Ovary (tissue), 9 donors: ENCODE results near the gene MYB. TPM values are rescaled to one million over a fixed set of nuclear protein-coding genes. Genes with fewer than 3 reads are reported as not detected.

ENCODE experiments used
- DNase-seq, 5 donors: peaks; one replicate each; pipeline ENCODE4 v3.0.0-alpha.2; 2019 to 2020
- H3K27ac ChIP-seq, 2 donors: fragments of 200-600 bp; one replicate each; pipeline versions ENCODE4 v1.5.1 to v1.8.0; 2019 to 2022
- H3K27me3 ChIP-seq: fragments of 200-600 bp; one replicate; pipeline ENCODE4 v1.8.0; 2022
- H3K36me3 ChIP-seq: fragments of 200-600 bp; sonication (generic); one replicate; pipeline ENCODE4 v1.5.1; 2019
- H3K4me1 ChIP-seq: one replicate; pipeline ENCODE4 v1.8.1; 2013; ENCODE audit warnings: mild to moderate bottlenecking, moderate library complexity; ENCODE audit not compliant: insufficient read depth
- H3K4me3 ChIP-seq: fragments of 200-600 bp; sonication (generic); one replicate; pipeline ENCODE4 v1.5.1; 2017
- H3K9me3 ChIP-seq, 2 donors: fragments of 200-600 bp in 1 of 2; sonication (generic) in 1 of 2; one replicate each; pipeline versions ENCODE4 v1.5.1 to v1.8.1; 2013 to 2019; ENCODE audit warnings: mild to moderate bottlenecking in 1 of 2, moderate library complexity in 1 of 2
- EP300 ChIP-seq: sonication (generic); formaldehyde crosslinking; IDR thresholded peaks from one replicate; pipeline ENCODE4 v1.6.1; 2017; ENCODE audit warnings: antibody characterized with exemption
- POLR2A ChIP-seq: fragments of 450-650 bp; IDR thresholded peaks from one replicate; pipeline ENCODE4 v1.6.1; 2017; ENCODE audit warnings: antibody characterized with exemption, mild to moderate bottlenecking, moderate library complexity
- WGBS, 3 donors: extraction: QIAGEN DNeasy Blood & Tissue Kit in 1 of 3; methylation state at CpG; one replicate each; pipeline versions ENCODE4 v1.1.5 to v1.1.7; 2013 to 2017; 5-methylcytosine and 5-hydroxymethylcytosine counted together
- intact Hi-C, 4 donors: fragments of 100-400 bp; cut with DNase I; formaldehyde crosslinking; loops; one replicate each; pipeline versions ENCODE4 v1.11.0 to v1.15.1; 2022 to 2023
- microRNA-seq, 3 donors: library from miRNA; unstranded; fragments of <30 nt; microRNA quantifications; one replicate each; pipeline versions ENCODE4 to v1.2.0, GENCODE V29; 2019 to 2020
- polyA plus RNA-seq, 2 donors: library from polyadenylated mRNA; stranded (reverse); fragments of 200-250 nt in 1 of 2; fragments of 350-450 nt in 1 of 2; fragmentation: Illumina TruSeq in 1 of 2; extraction: RNeasy Lipid Tissue Mini Kit (QIAGEN cat#74804) in 1 of 2; gene quantifications; one replicate each; pipeline ENCODE4 v1.2.3, GENCODE V29; 2013 to 2014
- small RNA-seq: library from RNA; depleted of rRNA; stranded (forward); fragments of <200 nt; gene quantifications from one replicate; pipeline ENCODE3, GENCODE V24; 2016
- total RNA-seq, 7 donors: library from RNA; depleted of rRNA in 2 of 7; stranded (reverse); fragments of >200 nt in 2 of 7; fragmentation: NEBNext Ultra II Directional in 3 of 7; extraction: Animal tissue kit (Norgen Biotek cat#: 25700) in 3 of 7; gene quantifications; one replicate each; pipeline versions ENCODE4 v1.1.0 to v1.2.4, GENCODE V29; 2016 to 2023
- TF ChIP-seq, protein P1 (sequence below), 3 donors: fragments of 450-650 bp in 2 of 3; fragments of 200-600 bp in 1 of 3; IDR thresholded peaks; one replicate each; pipeline versions ENCODE4 v1.5.1 to v1.8.0; 2016 to 2022; ENCODE audit warnings: antibody characterized with exemption in 3 of 3, mild to moderate bottlenecking in 1 of 3
- donor health status: DM: no; HTN: no; CAD: no; lungs with moderate emphysema.
- donor health status: DM: no; HTN: no; CAD: no.
- donor health status: Bipolar disorder and iron deficiency.
- donor health status: DM: yes; HTN: yes; CAD: no.
- donor health status: DM: no; HTN: no; CAD: no.
- donor health status: DM: yes; HTN: yes; CAD: no.

Gene MYB
- total and polyA plus RNA-seq, 9 donors = 0.07 to 7.0 (median 1.0) TPM; not detected in 2

GRCh38 chr6:135268263-135268662 is 87.2 kb downstream of the MYB start:
- Histone ChIP-seq H3K9me3 (no peaks in the 10 kb centered on the region), H3K4me1 (no peaks in the 10 kb centered on the region), H3K27me3 (no peaks in the 10 kb centered on the region), H3K36me3 (no peaks in the 10 kb centered on the region), H3K27ac (no peak overlapping the region), H3K4me3 (no peak overlapping the region)
- intact Hi-C loops = no loop called here
- no peak for TF ChIP-seq POLR2A
- DNase-seq = no peak
- 84 to 97% (median 89%) methylated on average over 3 of the region's 3 CpGs for WGBS, 3 donors

GRCh38 chr6:135268740-135269139 is 87.6 kb downstream of the MYB start:
- Histone ChIP-seq H3K36me3 (no peaks in the 10 kb centered on the region), H3K9me3 (no peaks in the 10 kb centered on the region), H3K4me3 (no peak overlapping the region), H3K27ac (no peak overlapping the region), H3K4me1 (no peaks in the 10 kb centered on the region), H3K27me3 (no peaks in the 10 kb centered on the region)
- TF ChIP-seq, protein P1, sequence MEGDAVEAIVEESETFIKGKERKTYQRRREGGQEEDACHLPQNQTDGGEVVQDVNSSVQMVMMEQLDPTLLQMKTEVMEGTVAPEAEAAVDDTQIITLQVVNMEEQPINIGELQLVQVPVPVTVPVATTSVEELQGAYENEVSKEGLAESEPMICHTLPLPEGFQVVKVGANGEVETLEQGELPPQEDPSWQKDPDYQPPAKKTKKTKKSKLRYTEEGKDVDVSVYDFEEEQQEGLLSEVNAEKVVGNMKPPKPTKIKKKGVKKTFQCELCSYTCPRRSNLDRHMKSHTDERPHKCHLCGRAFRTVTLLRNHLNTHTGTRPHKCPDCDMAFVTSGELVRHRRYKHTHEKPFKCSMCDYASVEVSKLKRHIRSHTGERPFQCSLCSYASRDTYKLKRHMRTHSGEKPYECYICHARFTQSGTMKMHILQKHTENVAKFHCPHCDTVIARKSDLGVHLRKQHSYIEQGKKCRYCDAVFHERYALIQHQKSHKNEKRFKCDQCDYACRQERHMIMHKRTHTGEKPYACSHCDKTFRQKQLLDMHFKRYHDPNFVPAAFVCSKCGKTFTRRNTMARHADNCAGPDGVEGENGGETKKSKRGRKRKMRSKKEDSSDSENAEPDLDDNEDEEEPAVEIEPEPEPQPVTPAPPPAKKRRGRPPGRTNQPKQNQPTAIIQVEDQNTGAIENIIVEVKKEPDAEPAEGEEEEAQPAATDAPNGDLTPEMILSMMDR (IDR thresholded peaks at IDR 0.05) = no peak
- no peak for TF ChIP-seq EP300
- TF ChIP-seq POLR2A = no peak
- intact Hi-C loops = no loop called here
- WGBS, 3 donors = 90 to 98% (median 96%) methylated on average over 3 of the region's 3 CpGs
- no peak for DNase-seq

Small RNA genes lying within 50 kb of the gene (microRNA-seq; reads per million reads assigned to microRNA genes)
- gene MIR548A2 = 0 reads per million in 3 donors

Small RNA genes lying within 50 kb of the gene (small RNA-seq; reads per million reads assigned to genes)
- gene MIR548A2 = not detected

Other genes starting within 250 kb of the MYB start
- gene ALDH8A1, start 231.2 kb upstream of the MYB start, total RNA-seq = 1 to 10 TPM in 1 of 7 donors, under 1 TPM in 6; 0.51 to 1.3 (median 0.80) TPM
- 1 to 10 TPM in 1 of 2 donors, under 1 TPM in 1; 0.21 to 5.4 TPM for gene ALDH8A1, start 231.2 kb upstream of the MYB start, polyA plus RNA-seq
- gene HBS1L, start 126.5 kb upstream of the MYB start, total RNA-seq = 10 to 100 TPM; 25.4 to 68.1 (median 56.5) TPM
- gene HBS1L, start 126.5 kb upstream of the MYB start, polyA plus RNA-seq = 10 to 100 TPM; 29.3 to 42.2 TPM